ENCODE data around the gene ITIH4.

GRCh38 chr3:52847241-52847640, 16.8 kb upstream of the ITIH4 start:
- TF ChIP-seq ZNF232 (CRISPR knock-in tag; IDR thresholded peaks at IDR 0.05) = no peak
- no peak for TF ChIP-seq CBX5 (IDR thresholded peaks at IDR 0.05; ENCODE audit: borderline replicate concordance, low read depth)
- TF ChIP-seq ZNF449 (CRISPR knock-in tag; IDR thresholded peaks at IDR 0.05) = no peak
- TF ChIP-seq ATF2 (CRISPR knock-in tag; IDR thresholded peaks at IDR 0.05) = no peak
- TF ChIP-seq SRF (CRISPR knock-in tag; IDR thresholded peaks at IDR 0.05) = no peak
- TF ChIP-seq PRDM10 (IDR thresholded peaks at IDR 0.05; ENCODE audit: partially characterized antibody) = no peak
- no peak for TF ChIP-seq RNF2 (IDR thresholded peaks at IDR 0.05)

All from K562 (cell line).